Activated CD8-positive, alpha-beta memory T cell treated with anti-CD3 and anti-CD28 coated beads, Interleukin-2, amount 50 U/mL, for 48 hours (primary cell): ENCODE measurements around the gene RRN3.
"Not testable (repeated sequence)": the region's sequence is repeated elsewhere in the genome, so short reads cannot be mapped to it uniquely, and the experiment has no call there.

Source experiments
- DNase-seq: peaks from one replicate; pipeline ENCODE4 v3.0.0-alpha.2; 2020

The RRN3 gene

DNA sequence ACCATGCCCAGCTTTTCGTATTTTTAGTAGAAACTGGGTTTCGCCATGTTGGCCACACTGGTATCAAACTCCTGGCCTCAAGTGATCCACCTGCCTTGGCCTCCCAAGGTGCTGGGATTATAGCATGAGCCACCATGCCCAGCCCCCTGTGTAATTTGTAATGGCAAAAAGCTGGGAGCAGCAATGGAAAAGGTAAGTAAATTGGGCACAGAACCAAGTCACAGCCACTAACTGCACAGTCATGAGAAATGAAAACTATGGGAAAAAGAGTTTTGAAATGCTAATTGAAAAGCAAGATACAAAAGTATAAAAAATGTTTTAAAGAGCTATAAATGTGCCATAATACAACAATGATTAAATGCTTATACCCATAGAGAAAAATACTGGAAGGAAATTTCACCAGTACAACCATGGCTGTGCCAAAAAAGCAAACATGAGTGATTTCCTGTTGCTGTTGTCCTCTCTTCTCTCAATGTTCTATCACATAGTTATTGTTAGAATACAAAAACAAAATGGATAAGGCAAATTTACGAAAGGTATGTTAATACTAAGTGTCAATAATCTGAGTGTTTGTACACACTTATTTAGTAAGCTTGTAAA lies 44.4 kb downstream of the RRN3 start:
- DNase-seq, result no peak

DNA sequence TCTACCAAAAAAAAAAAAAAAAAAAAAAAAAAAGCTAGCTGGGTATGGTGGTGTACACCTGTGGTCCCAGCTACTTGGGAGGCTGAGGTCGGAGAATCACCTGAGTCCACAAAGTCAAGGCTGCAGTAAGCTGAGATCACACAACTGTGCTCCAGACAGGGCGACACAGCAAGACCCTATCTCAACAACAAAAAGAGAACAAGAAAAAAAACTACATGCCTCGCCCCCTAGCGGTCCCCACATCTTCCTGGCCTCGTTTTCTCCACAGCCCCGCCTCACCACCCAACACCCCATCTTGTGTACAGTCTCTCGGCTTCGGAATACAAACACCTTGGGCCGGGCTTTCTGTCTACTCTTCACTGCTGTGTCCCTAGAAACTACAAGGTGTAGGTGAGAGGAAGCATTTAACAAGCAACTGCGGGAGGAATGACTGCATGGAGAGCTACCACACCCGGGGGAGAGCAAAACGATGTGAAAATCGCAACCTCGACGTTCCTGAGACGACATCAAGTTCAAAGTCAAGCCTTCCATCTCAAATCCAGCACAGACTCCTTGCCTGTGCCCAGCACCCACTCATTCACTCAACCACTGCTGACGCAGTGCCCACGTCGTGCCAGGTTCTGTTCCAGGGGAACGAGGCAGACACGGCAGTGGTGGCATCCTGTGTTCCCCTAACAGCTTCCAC lies 47.2 kb downstream of the RRN3 start:
- DNase-seq, result no peak

DNA sequence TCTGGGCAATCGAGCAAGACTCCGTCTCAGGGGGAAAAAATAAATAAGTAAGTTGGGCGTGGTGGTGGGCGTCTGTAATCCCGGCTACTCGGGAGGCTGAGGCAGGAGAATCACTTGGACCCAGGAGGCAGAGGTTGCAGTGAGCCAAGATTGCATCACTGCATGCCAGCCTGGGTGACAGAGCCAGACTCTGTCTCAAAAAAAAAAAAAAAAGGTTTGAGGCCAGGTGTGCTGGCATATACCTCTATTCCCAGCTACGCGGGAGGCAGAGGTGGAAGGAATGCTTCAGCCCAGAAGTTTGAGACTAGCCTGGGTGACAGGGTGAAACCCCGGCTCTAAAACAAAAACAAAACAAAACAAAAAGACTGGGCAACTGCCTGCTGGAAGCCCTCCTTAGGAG lies 48.8 kb downstream of the RRN3 start:
- DNase-seq, result not testable (repeated sequence)

DNA sequence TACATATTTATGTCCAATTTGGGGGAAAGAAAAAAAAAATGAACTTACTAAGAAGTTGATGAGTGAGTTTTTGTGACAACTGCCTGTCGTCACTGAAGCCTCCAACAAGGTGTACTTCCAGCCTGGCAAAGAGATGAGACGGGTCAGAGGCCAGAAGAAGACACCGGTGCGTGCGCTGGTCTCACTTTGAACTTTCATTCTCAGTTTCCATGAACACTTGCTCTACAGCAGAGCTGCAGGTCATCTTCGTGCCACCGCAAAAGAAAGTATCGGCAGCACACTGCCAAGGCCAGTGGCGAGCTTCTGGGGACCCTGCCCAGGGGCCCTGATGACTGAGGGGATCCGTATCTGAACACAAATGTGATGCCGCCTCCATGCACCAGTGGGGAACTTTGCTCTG lies 49.8 kb downstream of the RRN3 start:
- DNase-seq, result no peak

DNA sequence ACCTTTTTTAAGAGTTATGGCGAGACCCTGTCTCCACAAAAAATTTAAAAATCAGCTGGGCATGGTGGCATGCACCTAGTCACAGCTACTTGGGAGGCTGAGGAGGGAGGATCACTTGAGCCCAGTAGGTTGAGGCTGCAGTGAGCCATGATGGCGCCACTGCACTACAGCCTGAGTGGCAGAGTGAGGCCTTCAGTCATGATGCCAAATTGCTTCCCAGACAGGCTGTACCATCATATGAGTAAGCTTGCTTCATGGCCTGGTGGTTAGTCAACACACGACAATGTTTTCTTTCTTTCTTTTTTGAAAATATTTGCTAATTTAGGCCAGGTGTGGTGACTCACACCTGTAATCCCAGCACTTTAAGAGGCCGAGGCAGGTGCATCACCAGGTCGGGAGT lies 50.7 kb downstream of the RRN3 start:
- no peak for DNase-seq

DNA sequence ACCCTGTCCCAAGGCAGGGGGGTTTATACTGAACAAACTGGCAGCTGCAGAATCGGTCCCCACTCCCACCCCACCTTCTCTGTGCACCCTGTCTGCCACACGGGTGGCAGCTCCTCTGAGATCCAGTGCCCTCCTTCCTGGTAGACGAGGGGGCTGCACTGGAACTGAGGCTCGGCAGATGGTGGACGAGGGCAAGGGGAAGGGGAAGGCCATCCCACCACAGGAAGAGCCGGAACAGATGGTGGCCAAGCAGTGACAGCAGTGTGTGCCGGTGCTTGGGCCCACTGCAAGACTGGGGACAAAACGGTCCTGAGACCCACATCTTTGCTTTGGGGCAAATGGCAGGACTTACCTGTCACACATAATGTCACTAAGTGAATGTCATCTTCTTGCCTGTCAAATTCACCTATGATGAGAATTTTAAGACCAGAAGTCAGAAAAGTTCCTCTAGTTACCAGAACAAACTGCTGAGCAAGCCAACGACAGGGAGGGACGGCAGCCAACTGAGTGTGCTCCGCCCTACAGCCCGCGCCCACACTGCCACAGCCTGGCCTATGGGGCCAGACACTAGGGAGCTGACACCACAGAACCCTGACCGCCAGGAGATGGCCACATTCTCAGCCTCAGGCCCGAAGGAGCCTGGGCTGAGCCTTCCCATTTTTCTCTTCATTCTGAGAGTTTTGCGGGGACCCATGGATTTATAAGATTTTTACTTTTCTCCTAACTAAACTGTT lies 52.6 kb downstream of the RRN3 start:
- no peak for DNase-seq

DNA sequence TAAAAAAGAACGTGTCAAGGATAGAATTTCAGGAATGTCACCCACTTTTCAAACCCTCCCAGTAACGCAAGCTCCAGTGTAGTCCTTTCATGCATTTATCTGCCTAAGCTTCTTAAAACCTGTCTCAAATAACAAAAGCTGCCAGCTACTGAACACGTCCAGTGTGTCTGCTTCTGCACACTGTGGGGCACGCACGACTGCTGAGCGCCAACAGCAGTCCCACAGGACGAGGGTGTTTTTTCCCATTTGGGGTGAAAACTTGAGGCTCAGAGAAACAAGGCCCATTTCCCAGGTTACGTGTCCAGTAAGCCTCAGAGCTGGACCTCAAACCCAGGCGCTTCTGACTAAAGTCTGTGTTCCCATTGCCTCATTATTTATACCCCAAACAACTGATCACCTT lies 55.4 kb downstream of the RRN3 start:
- DNase-seq, result no peak

DNA sequence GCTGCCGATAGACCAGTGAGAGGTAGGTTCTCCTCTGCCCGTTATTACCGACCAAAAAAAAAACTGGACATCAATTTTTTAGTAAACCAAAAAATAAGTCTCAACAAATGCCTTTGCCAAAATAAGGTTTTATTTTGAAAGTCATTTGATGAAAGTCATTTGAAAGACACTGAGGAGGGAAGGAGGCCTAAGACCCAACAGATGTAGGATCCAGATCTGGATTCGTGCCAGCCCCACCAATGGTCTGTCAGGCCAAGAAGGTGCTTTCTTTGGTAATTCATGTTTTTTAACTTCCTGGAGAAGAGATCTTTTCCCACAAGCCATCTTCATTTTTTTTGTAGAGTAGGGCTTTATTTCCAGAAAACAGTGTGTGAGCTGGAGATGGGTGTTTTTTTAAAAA lies 56.3 kb downstream of the RRN3 start:
- DNase-seq, result no peak

DNA sequence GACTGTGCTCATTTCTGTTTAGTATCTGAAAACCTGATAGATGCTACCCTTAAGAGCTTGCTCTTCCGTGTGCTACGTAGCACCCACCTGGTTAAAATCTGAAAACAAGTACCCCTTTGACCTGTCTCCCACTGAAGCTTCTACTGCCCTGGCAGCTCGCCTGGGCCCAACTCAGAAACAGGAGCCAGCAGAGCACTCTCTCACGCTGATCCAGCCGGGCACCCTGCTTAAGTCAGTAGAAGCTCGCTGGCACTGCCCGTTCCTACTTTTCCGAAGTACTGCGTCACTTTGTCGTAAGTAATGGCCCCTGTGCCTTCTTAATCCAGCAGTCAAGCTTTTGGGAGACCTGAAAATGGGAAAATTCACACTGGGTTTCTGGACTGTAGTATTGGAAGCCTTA lies 57.1 kb downstream of the RRN3 start:
- DNase-seq, result no peak

DNA sequence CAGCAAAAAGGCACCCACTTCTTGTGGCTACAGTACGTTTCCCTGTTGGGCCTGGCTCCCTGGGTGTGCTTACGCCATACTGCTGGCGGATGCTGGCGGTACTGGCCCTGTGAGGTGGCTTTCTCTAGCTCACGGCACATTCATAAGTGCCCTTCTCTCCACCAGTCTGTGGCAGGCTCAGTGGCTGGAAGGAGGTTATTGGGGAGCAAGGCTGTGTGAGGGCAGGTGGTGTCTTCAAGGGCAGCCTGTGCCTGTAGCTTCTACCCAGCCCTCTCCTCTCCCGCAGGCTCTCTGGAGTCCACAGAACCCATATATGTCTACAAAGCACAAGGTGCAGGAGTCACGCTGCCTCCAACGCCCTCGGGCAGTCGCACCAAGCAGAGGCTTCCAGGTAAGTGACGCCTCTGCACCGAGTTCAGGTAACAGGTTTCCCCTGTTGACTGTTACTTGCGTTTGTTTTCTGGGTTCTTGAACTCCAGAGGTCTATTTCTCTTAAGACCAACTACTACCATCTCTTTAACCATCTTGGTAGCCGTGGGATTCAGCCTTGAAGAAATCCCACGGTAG lies 58.8 kb downstream of the RRN3 start:
- DNase-seq, result no peak

DNA sequence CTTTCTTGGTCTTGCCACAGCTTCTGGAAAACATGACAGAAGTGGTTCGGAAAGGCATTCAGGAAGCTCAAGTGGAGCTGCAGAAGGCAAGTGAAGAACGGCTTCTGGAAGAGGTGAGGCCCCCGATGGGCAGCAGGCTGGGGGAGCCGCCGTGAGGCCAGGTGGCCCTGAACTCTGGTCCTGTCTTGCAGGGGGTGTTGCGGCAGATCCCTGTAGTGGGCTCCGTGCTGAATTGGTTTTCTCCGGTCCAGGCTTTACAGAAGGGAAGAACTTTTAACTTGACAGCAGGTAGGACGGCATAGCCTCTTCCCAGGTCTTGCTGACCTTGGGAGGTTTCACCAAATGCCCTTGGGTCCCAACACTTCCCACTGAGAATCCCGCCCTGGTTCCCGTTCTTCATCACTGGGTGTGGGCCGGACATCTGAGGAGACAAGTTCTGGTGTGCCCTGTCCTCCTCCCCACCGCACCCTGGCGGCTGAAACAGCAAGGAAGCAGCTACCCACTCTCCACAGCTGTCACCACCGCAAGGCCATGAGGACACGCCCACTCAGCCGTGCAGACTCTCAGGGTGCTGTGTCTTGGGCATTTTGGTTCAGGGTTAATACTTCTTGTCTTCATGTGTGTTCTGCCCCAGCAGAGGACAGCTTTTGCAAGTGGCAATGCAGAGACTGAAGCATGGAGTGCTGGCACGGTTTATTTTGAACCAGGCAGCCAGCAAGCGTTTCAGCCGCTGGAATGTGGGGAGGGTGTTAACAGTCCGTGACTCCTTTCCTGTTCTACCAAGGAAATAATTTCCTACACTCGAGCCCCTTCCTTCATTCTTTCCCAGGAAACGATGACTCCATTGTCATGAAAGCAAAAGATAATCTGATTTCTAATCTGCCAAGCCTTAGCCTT lies 59.6 kb downstream of the RRN3 start:
- no peak for DNase-seq

DNA sequence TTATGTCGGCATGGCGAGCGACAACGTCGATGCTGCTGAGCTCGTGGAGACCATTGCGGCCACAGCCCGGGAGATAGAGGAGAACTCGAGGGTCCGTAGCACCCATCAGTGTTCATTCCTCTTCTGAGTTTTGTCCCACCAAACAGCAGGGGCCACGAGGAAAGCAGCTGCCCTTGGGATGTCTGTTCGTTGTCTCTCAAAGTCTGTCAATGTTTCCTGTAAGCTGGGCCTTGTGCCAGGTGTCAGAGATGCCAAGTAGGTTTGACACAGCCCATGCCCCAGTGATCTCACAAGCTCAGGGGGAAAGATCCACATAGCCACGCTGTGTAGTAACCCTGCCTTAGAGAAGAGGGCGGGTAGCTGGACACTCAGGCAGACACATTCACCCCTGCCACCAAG lies 60.8 kb downstream of the RRN3 start:
- no peak for DNase-seq

DNA sequence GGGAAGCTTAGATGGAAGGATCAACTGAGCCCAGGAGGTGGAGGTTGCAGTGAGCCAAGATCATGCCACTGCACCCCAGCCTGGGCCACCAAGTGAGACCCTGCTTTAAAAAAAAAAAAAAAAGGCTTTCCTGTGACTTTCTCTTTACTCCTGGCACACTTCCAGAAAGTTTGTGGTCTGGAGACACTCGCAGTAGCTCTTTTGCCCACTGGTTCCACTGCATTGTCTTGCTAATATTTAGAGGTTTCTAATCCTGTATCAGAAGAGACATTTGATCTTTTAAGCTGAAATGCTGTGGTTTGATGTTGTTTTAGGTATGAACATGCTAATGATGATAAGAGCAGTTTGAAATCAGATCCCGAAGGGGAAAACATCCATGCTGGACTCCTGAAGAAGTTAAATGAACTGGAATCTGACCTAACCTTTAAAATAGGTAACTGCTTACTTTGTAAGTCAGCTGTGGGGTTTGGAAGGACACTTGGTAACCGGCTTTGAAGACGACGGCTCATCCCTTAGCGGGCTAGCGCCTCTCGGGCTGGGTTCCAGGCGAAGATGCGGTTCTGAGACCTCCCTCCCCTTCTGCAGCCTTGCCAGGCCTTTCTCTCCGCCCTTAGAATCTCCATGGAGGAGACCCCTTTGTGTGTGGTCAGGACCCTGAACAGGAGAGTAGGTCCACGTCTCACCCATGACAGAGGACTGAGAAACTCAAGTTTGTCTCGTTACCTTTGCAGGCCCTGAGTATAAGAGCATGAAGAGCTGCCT lies 61.3 kb downstream of the RRN3 start:
- no peak for DNase-seq

DNA sequence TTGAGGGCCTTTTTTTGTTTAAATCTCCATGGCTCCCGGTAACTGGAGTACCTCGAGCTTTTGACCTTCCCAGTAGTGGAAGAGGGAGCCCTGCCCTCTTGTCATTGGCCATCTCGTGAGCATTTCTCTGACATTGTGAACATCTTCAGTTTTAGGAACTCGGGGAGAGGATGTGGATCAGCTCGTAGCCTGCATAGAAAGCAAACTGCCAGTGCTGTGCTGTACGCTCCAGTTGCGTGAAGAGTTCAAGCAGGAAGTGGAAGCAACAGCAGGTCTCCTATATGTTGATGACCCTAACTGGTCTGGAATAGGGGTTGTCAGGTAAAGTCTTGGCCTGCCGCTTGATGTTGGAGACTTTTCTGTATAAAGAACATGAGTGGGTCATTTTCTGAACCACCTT lies 62.5 kb downstream of the RRN3 start:
- no peak for DNase-seq

DNA sequence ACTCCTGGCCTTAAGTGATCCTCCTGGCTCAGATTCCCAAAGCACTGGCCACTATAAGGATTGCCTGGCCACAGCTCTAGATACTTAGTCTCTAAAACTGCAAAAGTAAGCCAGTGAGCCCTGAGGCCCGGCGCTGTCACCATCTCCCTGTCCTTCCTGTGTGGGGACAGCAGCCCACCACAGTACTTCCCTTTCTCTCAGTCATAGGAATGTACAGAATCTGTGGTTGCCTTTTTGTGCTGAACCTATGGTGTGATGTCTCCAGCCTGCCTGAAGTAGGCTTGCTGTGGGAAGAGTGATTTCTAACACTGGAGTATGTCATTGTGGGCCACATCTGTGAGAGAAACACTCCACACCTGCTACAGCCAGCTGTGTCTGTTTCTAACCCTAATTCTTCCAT lies 62.9 kb downstream of the RRN3 start:
- DNase-seq, result no peak

DNA sequence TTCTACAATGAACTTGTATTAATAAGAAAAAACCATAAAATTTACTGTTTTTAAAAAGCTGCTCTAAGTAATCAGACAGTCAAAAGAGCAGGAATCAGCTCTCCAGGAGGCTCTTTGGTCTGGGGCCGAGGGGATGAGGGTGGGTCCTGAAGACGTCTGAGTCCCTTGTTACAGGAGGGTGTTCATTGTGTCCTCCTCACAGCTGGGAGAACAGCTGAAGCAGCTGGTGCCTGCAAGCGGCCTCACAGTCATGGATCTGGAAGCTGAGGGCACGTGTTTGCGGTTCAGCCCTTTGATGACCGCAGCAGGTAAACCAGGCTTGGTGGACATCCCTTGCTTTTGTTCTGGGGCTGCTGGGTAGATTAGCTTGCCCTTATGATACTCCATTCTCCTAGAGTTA lies 64.3 kb downstream of the RRN3 start:
- not testable (repeated sequence) for DNase-seq

DNA sequence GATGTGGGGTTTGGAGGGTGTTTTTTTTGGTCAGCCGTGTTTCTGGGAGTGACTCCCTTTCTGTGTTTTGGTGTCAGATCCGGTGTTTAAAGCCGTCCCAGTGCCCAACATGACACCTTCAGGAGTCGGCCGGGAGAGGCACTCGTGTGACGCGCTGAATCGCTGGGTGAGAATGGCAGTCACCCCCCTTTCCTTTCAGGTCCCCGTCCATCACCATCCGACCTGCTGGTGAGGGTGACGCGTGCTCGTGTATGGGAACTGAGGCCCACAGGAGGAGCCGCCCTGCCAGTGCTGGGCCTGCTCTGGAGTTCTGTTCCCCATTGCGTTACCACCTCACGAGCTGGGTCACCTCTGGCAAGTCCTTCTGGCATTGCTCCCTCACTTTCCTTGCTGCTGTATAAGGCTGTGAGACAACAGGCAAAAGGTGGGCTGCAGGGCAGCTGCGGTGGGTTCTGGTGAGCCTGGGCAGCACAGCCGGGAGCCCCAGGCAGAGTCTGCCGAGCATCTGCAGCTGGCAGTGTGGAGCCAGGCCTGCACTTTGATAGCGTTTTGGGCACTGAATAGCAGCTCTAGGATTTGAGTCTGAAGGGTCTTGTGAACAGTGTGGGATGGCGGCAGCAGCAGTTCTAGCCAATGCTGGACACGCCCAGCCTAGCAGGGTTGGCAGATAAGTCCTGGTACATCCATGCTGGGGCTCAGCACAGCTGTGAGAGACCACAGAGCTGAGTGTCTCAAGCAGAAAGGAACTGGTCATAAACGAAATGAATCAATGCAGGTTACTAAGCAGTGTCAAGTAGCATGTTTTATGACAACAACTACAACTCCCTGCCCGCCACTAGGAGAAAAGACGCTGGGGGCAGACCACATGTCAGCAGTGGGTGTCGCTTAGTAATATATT lies 65.0 kb downstream of the RRN3 start:
- DNase-seq, result not testable (repeated sequence)

DNA sequence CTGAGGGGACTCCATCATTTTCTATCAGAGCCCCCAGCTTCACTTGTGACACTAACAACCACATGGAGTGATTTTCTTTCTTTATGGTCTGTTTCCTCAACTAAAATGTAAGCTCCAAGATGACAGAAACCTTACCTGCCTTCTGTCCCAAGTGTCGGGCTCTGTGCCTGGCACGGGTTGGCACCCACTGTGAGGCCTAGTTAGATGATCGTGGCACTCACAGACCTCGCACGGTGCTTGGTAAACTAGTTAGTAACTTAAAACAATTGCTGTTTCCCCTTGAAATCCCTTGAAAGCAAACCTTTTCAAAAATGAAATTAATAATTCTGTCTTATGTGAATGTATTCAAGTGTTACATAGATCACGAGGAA lies 65.7 kb downstream of the RRN3 start:
- DNase-seq, result not testable (repeated sequence)

DNA sequence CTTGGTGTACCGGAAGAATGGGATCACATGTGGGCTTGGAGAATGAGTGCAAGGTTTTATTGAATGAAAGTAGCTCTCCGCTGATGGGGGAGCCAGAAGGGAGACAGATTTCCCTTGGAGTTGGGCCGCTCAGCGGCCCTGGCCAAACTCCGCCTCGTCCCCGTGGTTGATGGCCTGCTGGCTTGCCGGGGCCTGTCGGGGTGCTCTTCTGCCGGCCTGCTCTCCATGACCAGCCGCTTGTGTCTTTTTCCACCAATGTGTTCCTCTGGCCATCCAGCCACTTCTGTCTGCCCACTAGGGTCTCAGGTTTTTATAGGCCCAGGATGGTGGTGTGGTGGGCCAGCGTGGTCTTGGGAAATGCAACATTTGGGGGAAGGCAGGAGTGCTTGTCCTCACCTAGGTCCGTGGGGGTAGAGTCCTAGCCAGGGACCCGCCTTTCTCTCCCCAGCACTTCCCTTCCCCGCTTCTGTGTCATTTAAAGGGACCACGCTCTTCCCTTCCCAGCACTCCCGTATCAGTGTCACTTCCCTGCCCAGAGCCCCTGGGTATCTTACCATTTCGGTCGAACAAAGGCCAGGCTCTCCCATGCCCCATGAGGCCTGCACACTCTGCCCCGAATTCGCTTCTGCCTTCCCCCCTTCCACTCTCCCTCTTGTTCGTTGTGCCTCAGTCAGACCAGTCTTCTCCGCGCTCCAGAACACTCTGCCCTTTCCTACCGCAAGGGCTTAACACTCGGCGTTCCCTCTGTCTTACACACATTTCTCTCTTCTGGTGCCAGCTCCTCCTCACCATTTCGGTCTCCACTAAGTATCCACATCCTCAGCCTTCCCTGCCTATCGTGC lies 66.3 kb downstream of the RRN3 start:
- DNase-seq, result not testable (repeated sequence)

DNA sequence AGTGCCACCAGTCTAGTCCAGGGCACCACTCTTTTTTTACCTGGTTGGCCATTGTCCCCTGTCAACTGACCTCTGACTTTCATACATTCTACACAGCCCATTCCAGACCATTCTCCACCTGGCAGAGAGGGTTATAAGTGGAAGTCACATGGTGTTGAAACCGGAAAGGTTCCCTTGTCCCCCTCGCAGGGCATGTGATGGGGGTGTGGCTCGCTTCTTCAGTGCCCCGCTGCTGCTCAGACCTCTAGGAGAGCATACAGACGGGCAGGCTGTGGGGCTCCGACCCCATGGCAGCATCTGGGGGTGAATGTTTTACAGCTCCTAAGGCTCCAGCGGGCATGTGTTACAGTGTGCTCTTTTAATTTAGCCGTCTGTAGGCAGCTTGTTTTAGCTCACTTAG lies 67.0 kb downstream of the RRN3 start:
- not testable (repeated sequence) for DNase-seq
